ENCODE measurements around the gene OVOL1.
"Not testable (repeated sequence)": the region's sequence is repeated elsewhere in the genome, so short reads cannot be mapped to it uniquely, and the experiment has no call there.

OVOL1 gene

GRCh38 chr11:65767406-65767805 is 19.5 kb upstream of the OVOL1 start:
- no peaks in the 10 kb centered on the region for H3K4me1 ChIP-seq (ENCODE audit: control insufficient read depth, insufficient read depth, low read length)
- H3K36me3 ChIP-seq (ENCODE audit: control insufficient read depth, insufficient read depth, low read length) = no peaks in the 10 kb centered on the region
- H3K27me3 ChIP-seq (ENCODE audit: control insufficient read depth, insufficient read depth, low read length) = no peaks in the 10 kb centered on the region
- H3K4me3 ChIP-seq (ENCODE audit: low read depth, low read length) = no peak overlapping the region
- H3K9me3 ChIP-seq (ENCODE audit: control insufficient read depth, insufficient read depth, low read length) = no peaks in the 10 kb centered on the region
- H3K9ac ChIP-seq (ENCODE audit: low read depth, low read length) = no peak overlapping the region

GRCh38 chr11:65767806-65768205 is 19.1 kb upstream of the OVOL1 start:
- not testable (repeated sequence) for H3K4me3 ChIP-seq (ENCODE audit: low read depth, low read length); H3K9me3 ChIP-seq (ENCODE audit: control insufficient read depth, insufficient read depth, low read length); H3K4me1 ChIP-seq (ENCODE audit: control insufficient read depth, insufficient read depth, low read length); H3K27me3 ChIP-seq (ENCODE audit: control insufficient read depth, insufficient read depth, low read length); H3K9ac ChIP-seq (ENCODE audit: low read depth, low read length); H3K36me3 ChIP-seq (ENCODE audit: control insufficient read depth, insufficient read depth, low read length)

- Histone ChIP-seq H3K27me3 (ENCODE audit: control insufficient read depth, insufficient read depth, low read length) (no peaks in the 10 kb centered on the region), H3K9me3 (ENCODE audit: control insufficient read depth, insufficient read depth, low read length) (no peaks in the 10 kb centered on the region), H3K4me1 (ENCODE audit: control insufficient read depth, insufficient read depth, low read length) (no peaks in the 10 kb centered on the region), H3K4me3 (ENCODE audit: low read depth, low read length) (no peak overlapping the region), H3K9ac (ENCODE audit: low read depth, low read length) (no peak overlapping the region), H3K36me3 (ENCODE audit: control insufficient read depth, insufficient read depth, low read length) (peaks cover 2% of the 10 kb centered on the region)
Observed at GRCh38 chr11:65770951-65771567, 15.8 kb upstream of the OVOL1 start.

GRCh38 chr11:65771589-65772112 is 15.2 kb upstream of the OVOL1 start:
- Histone ChIP-seq H3K4me3 (ENCODE audit: low read depth, low read length) (no peak overlapping the region), H3K36me3 (ENCODE audit: control insufficient read depth, insufficient read depth, low read length) (peaks cover 6% of the 10 kb centered on the region), H3K9ac (ENCODE audit: low read depth, low read length) (no peak overlapping the region), H3K27me3 (ENCODE audit: control insufficient read depth, insufficient read depth, low read length) (no peaks in the 10 kb centered on the region), H3K4me1 (ENCODE audit: control insufficient read depth, insufficient read depth, low read length) (no peaks in the 10 kb centered on the region), H3K9me3 (ENCODE audit: control insufficient read depth, insufficient read depth, low read length) (no peaks in the 10 kb centered on the region)

- Histone ChIP-seq H3K4me3 (ENCODE audit: low read depth, low read length) (no peak overlapping the region), H3K36me3 (ENCODE audit: control insufficient read depth, insufficient read depth, low read length) (peaks cover 14% of the 10 kb centered on the region), H3K9ac (ENCODE audit: low read depth, low read length) (no peak overlapping the region), H3K4me1 (ENCODE audit: control insufficient read depth, insufficient read depth, low read length) (no peaks in the 10 kb centered on the region), H3K9me3 (ENCODE audit: control insufficient read depth, insufficient read depth, low read length) (no peaks in the 10 kb centered on the region), H3K27me3 (ENCODE audit: control insufficient read depth, insufficient read depth, low read length) (no peaks in the 10 kb centered on the region)
Observed at GRCh38 chr11:65773784-65774411, 13.0 kb upstream of the OVOL1 start.

GRCh38 chr11:65774525-65775306 is 12.1 kb upstream of the OVOL1 start:
- H3K27me3 ChIP-seq (ENCODE audit: control insufficient read depth, insufficient read depth, low read length) = no peaks in the 10 kb centered on the region
- H3K9me3 ChIP-seq (ENCODE audit: control insufficient read depth, insufficient read depth, low read length) = no peaks in the 10 kb centered on the region
- H3K4me1 ChIP-seq (ENCODE audit: control insufficient read depth, insufficient read depth, low read length) = no peaks in the 10 kb centered on the region

GRCh38 chr11:65776196-65776595 is 10.7 kb upstream of the OVOL1 start:
- Histone ChIP-seq H3K4me3 (ENCODE audit: low read depth, low read length) (no peak overlapping the region), H3K9me3 (ENCODE audit: control insufficient read depth, insufficient read depth, low read length) (no peaks in the 10 kb centered on the region), H3K4me1 (ENCODE audit: control insufficient read depth, insufficient read depth, low read length) (no peaks in the 10 kb centered on the region), H3K36me3 (ENCODE audit: control insufficient read depth, insufficient read depth, low read length) (peaks cover 17% of the 10 kb centered on the region), H3K27me3 (ENCODE audit: control insufficient read depth, insufficient read depth, low read length) (no peaks in the 10 kb centered on the region), H3K9ac (ENCODE audit: low read depth, low read length) (no peak overlapping the region)

More at GRCh38 chr11:65774525-65775306, 12.1 kb upstream of the OVOL1 start:
- no peak overlapping the region for H3K9ac ChIP-seq (ENCODE audit: low read depth, low read length)
- no peak overlapping the region for H3K4me3 ChIP-seq (ENCODE audit: low read depth, low read length)
- peaks cover 17% of the 10 kb centered on the region for H3K36me3 ChIP-seq (ENCODE audit: control insufficient read depth, insufficient read depth, low read length)

- no peak overlapping the region for H3K4me3 ChIP-seq (ENCODE audit: low read depth, low read length)
- H3K4me1 ChIP-seq (ENCODE audit: control insufficient read depth, insufficient read depth, low read length) = no peaks in the 10 kb centered on the region
- H3K9ac ChIP-seq (ENCODE audit: low read depth, low read length) = no peak overlapping the region
- H3K9me3 ChIP-seq (ENCODE audit: control insufficient read depth, insufficient read depth, low read length) = no peaks in the 10 kb centered on the region
- peaks cover 17% of the 10 kb centered on the region for H3K36me3 ChIP-seq (ENCODE audit: control insufficient read depth, insufficient read depth, low read length)
- H3K27me3 ChIP-seq (ENCODE audit: control insufficient read depth, insufficient read depth, low read length) = no peaks in the 10 kb centered on the region
Observed at GRCh38 chr11:65776710-65777141, 10.1 kb upstream of the OVOL1 start.

- no peak overlapping the region for H3K9ac ChIP-seq (ENCODE audit: low read depth, low read length)
Observed at GRCh38 chr11:65777241-65777640, 9.6 kb upstream of the OVOL1 start.

GRCh38 chr11:65777821-65778361 is 9.0 kb upstream of the OVOL1 start:
- peaks cover 17% of the 10 kb centered on the region for H3K36me3 ChIP-seq (ENCODE audit: control insufficient read depth, insufficient read depth, low read length)
- no peaks in the 10 kb centered on the region for H3K4me1 ChIP-seq (ENCODE audit: control insufficient read depth, insufficient read depth, low read length)

More at GRCh38 chr11:65777241-65777640, 9.6 kb upstream of the OVOL1 start:
- Histone ChIP-seq H3K4me3 (ENCODE audit: low read depth, low read length) (no peak overlapping the region), H3K9me3 (ENCODE audit: control insufficient read depth, insufficient read depth, low read length) (no peaks in the 10 kb centered on the region), H3K27me3 (ENCODE audit: control insufficient read depth, insufficient read depth, low read length) (peaks cover 4% of the 10 kb centered on the region), H3K4me1 (ENCODE audit: control insufficient read depth, insufficient read depth, low read length) (no peaks in the 10 kb centered on the region), H3K36me3 (ENCODE audit: control insufficient read depth, insufficient read depth, low read length) (peaks cover 17% of the 10 kb centered on the region)

GRCh38 chr11:65778431-65778900 is 8.4 kb upstream of the OVOL1 start:
- Histone ChIP-seq H3K9me3 (ENCODE audit: control insufficient read depth, insufficient read depth, low read length) (no peaks in the 10 kb centered on the region), H3K4me3 (ENCODE audit: low read depth, low read length) (no peak overlapping the region), H3K4me1 (ENCODE audit: control insufficient read depth, insufficient read depth, low read length) (peaks cover 2% of the 10 kb centered on the region), H3K9ac (ENCODE audit: low read depth, low read length) (no peak overlapping the region), H3K27me3 (ENCODE audit: control insufficient read depth, insufficient read depth, low read length) (peaks cover 14% of the 10 kb centered on the region), H3K36me3 (ENCODE audit: control insufficient read depth, insufficient read depth, low read length) (peaks cover 17% of the 10 kb centered on the region)

More at GRCh38 chr11:65777821-65778361, 9.0 kb upstream of the OVOL1 start:
- Histone ChIP-seq H3K9ac (ENCODE audit: low read depth, low read length) (no peak overlapping the region), H3K4me3 (ENCODE audit: low read depth, low read length) (no peak overlapping the region), H3K9me3 (ENCODE audit: control insufficient read depth, insufficient read depth, low read length) (no peaks in the 10 kb centered on the region), H3K27me3 (ENCODE audit: control insufficient read depth, insufficient read depth, low read length) (peaks cover 11% of the 10 kb centered on the region)

Data from iPS-15b (cell line).